DOHH2 (cell line): ENCODE results near the gene KCNQ1.

Experiments
- CTCF ChIP-seq: fragments of 200-600 bp; sonication (generic); IDR thresholded peaks from one replicate; pipeline ENCODE4 v1.5.1; 2014; ENCODE audit warnings: antibody characterized with exemption, mild to moderate bottlenecking, low read depth, low read length; ENCODE audit not compliant: poor library complexity, severe bottlenecking
- EZH2phosphoT487 ChIP-seq: fragments of 200-600 bp; sonication (generic); IDR thresholded peaks from 2 replicates; pipeline ENCODE4 v1.6.1; 2017; ENCODE audit warnings: borderline replicate concordance, mild to moderate bottlenecking, antibody characterized with exemption, low read length, moderate library complexity, mixed read lengths

- TF ChIP-seq CTCF (no peak), EZH2phosphoT487 (no peak)
These were observed 391.7 kb downstream of the KCNQ1 start for GRCh38 chr11:2836315-2837095.
